HTERT RPE-1 (cell line): Measurements from ENCODE around the gene MTCL1.

Experiments
- in situ Hi-C: fragments of 300-500 bp; cut with MboI; formaldehyde crosslinking; loops from 4 replicates; pipeline ENCODE4 v1.14.3; 2020; ENCODE audit warnings: low sequenced_read_pairs

Gene MTCL1

DNA sequence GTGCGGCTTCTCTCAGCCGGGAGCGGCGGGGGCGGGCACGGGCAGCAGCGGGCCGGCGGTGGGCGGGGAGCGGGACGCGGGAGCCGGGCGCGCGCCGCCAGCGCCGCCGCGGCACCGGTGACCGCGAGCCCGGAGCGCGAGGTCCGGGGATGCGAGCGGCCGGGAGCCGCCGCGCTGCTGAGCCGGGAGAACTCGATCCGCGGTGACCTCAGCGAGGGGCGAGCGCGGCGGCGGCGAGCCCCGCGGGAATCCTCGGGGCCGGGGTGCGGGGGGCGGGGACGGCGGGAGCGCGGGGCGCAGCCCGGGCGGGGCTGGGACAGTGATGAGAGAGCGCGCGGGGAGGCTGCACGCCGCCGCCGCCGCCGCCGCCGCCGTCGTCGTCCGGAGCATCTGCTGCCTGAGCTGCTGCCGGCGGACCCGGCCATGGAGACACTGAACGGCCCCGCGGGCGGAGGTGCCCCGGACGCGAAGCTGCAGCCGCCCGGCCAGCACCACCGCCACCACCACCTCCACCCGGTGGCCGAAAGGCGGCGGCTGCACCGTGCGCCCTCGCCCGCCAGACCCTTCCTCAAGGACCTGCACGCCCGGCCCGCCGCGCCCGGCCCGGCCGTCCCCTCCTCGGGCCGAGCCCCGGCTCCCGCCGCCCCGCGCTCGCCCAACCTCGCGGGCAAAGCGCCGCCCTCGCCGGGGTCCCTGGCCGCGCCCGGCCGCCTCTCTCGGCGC is at the start of gene MTCL1:
Gene MTCL1, plus strand, starts transcription at position 319 of the 723 bp plus-strand sequence. Its CDS starts 105 bp downstream, at position 424.
- in situ Hi-C loops = no loop called here

DNA sequence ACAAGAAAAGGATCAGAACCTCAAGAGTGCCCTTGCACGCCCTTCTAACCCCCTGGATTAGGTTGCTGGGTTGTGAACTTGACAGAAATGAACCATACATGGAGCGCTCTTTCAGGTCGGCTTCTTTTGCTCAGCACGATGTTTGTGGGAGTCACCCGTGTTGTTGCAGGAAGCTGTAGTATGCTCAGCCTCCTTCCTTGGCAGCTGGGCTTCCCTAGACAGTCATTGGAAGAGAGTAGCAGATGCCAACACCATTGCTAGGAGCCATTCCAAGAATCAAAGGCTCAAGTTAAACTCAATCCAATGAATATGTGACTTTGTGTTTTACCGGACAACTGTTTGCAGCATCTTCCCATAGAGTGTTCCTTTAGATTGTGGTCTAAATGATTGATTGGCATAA is 49.1 kb upstream of the MTCL1 start:
- in situ Hi-C loops = no loop called here

DNA sequence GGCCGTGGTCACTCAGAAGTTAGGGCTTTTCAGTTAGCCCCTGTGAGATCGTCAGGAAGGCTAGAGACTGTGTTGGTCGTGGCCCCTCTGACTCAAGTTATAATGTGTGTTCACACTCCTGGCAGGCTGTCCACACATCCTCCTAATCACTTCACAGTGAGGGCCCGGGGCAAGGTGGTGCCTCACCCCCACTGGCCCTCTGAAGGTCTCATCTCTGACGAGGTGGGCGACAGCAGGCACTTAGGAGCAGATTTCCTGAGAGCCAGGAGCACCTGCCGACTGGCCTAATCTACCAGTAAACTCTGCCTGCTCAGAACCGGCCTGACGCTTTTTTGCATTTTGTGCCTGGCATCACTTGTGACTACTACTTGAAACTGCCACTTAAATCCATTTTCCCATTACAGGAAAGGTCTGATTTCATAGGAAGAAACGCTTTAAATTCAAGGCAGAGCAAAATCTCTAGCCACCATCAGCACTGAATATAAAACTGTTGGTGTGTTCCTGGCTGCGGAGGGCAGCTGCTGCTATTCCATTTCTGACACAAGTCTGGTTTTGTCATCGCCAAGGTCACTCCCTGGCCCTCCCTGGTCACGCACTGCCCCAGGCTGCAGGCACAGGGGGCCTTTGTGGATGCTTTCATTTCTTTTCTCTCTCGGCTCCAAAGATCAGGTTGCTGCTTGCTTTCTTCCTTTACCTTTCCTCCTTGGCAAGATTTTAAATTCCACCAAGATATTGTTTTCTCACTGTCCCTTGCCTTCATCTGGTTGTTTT is 48.1 kb upstream of the MTCL1 start:
- in situ Hi-C loops = no loop called here

DNA sequence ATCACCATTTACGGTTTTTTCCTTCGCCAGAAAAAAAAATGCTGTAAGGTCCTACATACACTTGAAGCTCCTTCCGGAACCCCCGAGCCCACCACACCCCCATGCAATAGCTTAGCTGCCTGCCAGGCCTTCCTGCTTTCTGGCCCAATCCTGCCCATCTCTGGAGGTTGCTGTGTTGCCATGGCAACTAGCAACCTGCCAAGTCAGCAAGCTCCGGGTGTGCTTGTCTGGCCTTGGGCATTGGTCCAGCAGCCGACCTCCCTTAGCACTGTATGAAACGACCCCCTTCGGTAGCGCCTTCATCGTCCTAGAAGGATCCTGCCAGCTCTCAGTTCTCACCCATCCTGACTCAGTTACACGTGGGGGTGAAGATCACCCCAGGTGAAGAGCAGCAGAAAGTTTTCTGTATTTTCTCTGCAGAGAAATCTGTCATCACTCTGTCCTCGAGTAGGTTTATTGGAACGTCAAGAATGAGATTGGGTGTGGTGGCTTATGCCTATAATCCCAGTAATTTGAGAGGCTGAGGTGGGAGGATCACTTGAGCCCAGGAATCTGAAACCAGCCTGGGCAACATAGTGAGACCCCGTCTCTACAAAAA is 47.4 kb upstream of the MTCL1 start:
- in situ Hi-C loops = no loop called here

DNA sequence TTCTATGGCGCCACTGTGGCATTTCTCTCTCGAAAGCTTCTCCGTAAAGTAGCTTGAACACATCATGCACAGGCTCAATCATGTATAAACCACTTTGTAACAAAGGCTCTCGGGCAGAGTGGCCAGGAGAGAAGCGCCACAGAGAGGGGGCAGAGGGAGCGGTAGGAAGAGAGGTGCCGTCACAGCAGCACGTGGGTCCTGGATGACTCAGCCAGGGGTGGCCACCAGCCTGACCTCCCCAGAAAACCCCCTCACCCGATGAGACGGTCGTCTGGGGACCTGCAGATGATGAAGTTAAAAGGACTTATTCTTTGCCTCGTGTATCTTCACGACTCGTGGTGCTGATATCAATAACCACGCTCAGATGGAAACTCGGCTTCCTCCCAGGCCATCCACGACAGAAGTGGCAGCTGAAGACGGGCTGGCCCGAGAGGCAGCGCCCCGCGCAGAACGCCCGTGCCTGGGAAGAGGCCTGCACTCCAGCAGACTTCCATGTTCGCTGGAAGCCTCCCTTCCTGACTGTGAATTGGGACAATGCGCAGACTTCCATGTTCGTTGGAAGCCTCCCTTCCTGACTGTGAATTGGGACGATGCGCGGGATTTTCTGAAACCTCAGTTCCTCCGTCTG is 46.4 kb upstream of the MTCL1 start:
- in situ Hi-C loops = no loop called here

DNA sequence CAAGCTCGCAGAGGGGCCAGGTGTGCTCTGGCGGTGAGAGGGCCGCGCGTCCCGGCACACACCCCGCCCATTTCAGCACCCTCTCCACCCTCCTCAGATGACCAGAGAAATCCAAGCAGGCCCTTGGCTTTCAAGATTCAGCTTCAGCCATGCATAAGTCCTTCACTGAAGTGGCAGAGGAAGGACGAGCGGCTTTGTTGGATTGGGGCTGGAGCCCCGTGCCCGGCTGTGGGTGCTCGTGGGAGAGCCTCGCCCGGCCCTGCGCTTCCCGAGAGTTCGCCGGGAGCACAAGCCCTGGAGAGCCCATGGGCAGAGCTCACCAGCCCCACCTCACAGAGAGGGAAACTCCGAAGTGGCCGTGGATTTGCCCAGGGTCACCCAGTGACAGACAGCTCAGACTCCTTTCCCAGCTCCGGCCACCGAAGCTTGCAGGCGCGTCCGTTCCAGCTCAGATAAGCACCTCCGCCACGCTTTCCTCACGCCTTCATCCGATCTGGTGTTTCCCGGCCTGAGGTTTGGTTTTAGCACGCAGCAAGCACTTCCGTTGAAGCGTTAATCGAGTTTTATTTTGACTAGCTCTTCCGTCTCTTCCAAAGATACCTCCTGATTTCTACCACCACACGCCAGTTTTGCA is 45.6 kb upstream of the MTCL1 start:
- in situ Hi-C loops = no loop called here

DNA sequence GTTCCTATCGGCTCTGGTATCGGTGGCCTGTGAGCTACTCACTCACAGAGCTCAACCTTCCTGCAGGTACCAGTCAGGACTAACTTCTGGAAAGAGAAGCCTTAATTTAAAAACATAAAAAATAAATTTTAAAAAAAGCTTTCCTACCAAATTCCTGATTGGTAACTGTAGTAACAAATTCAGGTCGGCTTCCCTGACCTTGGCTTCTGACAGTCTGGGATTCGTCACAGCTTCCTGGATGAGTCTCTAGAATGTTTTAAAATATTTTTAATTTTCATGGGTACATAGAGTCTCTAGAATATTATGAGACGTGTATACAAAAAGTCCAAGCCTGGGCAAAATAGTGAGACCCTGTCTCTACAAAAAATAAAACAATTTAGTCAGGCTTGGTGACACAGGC is 45.0 kb upstream of the MTCL1 start:
- in situ Hi-C loops = no loop called here

DNA sequence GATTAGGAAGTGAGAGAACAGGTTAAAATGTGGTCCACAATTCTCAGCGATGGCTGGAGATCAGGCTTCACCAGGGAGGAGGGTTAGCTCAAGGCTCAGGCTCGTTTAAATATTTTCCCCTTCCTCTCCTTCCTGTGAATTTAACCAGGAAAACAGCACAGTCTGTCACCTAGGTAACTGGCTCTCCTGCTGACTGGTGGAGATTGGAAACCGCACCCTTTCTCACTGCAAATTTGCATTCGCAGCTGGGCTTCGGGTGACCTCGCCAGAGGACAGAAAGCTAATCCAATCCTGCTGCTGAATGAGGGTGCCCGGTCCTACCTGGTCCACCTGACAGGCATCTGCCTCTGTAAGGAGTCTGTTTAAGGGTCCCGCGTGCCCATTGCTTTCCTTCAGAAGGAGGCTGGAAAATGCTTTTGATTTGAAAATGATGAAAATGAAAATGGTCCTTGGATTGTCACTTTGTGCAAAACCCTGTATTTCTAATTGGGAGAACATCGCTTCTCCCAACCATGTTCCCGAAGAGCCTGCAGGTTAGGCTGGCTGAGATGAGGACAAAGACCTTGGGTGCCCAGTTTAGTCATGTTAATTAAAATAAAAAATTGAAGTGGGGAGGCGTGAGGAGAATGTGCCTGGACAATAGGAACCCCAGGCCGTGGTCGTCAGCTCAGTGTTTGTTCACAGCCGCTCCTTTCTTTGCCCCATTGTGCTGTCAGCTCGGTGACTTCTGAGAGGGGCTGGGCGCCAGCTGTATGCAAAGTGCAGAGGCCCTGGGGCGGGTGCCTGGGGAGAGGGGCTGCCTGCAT is 43.4 kb upstream of the MTCL1 start:
- in situ Hi-C loops = no loop called here

DNA sequence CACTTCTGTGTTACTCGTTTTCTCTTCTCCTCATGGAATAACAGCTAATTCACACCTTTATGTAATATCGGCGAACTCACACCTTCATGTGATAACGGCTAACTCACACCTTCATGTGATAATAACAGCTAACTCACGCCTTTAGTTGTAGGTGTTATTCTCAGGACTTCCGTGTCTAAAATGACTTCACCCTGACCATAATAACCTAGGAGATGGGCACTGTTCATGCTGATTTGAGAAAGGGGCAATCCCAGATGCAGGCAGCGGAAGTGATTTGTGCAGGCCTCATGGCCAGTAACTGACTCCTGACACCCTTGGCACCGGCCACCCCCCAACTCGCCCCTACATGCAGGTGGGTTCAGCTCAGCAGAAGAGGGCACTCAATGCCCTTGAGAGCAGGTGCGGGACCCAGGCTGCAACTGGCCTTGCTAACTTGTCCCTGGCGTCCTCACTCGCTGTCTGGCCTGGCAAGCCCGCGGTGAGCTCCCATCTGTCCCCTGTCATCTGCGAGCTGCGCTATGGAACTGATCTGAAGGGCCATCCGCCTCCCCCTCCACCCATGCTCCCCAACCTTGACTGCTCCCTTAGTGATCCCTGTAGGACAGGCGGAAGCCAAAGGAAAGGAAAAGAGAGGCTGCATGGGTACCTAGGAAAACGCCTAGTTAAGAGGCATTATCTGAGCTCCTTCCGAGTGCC is 42.6 kb upstream of the MTCL1 start:
- in situ Hi-C loops = no loop called here

DNA sequence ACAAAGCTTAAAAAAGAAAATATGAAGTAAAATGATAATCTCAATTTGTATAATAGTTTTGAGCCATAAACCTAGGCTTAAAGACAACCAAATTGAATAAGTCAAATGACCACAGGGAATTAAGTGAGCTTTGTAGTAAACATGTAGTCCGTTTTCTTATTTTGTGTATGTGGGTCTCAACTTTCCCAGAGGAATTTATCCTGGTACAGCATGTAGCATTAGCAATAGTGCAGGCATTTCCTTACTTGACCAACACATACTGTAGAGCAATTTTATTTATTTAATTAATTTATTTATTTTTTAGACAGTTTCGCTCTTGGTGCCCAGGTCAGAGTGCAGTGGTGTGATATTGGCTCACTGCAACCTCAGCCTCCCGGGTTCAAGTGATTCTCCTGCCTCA is 37.5 kb upstream of the MTCL1 start:
- in situ Hi-C loops = no loop called here

DNA sequence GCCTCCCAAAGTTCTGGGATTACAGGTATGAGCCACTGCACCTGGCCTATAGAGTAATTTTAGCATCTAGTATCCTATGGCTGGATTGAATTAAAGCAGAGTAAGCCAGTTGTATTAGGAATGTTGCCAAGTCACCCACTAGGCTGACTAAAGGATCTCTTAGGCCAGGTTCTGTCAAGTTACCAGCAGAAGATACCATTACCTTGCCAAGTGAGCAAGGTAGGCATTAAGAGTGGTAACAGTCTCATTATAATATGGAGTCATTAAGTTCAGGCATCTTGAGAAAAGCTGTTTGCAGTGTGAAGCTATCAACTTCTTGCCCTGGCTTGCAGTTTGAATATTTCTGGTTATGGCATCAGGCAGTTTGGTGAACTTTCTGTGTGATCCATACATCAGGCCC is 37.0 kb upstream of the MTCL1 start:
- in situ Hi-C loops = no loop called here

DNA sequence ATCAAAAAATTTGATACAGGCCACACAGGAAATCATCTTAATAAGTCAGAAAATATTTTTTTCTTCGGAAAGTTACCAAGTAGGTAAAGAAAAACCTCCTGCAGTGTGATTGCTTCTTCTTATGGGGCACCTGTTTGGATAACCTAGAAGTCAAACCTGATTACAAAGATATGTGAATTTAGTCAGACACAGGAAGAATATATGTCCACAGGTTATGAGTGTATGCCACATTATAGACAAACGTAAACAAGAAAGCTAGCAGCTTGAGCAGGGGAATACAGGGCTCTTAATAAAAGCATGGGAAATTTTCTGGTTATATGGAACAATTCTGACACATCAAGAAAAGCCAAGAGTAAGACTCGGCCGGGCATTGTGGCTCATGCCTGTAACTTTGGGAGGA is 35.8 kb upstream of the MTCL1 start:
- in situ Hi-C loops = no loop called here

DNA sequence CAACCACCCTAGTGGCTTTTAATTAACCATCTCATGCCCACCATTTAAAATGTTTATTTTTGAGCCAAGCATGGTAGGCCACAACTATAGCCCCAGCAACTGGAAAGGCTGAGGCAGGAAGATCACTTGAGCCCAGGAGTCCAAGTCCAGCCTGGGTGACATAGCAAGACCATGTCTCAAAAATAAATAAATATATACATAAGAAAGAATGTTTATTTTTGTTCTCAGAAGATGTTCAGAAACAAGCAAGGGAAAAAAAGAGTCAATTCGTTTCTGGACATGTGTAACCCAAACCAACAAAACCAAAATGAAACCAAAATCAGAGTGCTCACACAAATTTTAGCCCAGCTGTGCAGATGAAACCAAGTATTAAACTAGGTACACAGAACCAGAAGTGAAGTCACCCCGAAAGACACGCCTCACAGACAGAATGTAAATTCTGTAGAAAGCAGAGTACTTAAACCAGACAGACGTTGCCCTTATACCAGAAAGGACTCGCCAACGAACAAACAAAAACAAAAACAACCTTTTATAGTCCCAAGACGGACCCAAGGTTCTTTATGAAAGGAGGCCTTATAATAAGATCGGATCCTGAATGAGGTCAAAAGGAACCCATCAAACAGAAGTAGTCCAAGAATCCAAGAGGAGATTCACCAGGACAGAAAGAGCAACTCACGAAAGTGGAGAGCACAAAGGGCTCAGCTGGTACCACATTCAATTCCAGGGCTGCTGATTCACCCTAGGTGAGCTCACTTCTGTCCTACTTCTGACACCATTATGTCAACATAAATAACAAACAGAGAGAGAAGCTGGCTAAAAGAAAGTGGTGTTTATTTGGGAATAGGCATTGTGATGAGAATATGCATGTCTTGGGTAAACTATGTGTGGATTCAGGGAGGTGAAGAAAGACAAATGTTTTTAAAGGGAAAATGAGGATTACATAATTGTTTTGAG is 31.8 kb upstream of the MTCL1 start:
- in situ Hi-C loops = no loop called here

DNA sequence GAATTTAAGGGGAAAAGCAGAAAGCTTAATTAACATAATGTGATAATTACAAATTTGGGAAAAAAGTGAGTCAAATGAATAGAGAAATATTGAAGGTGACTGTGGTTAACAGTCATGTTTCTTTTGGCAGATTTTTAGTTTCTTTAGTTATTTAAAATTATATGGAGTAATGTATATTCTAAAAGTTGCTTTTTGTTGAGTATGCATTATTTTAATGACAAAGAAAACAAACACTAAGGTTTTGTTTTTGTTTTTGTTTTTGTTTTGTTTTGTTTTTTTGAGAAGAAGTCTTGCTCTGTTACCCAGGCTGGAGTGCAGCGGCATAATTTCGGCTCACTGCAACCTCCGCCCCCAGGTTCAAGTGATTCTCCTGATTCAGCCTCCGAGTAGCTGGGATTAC is 30.3 kb upstream of the MTCL1 start:
- in situ Hi-C loops = no loop called here

DNA sequence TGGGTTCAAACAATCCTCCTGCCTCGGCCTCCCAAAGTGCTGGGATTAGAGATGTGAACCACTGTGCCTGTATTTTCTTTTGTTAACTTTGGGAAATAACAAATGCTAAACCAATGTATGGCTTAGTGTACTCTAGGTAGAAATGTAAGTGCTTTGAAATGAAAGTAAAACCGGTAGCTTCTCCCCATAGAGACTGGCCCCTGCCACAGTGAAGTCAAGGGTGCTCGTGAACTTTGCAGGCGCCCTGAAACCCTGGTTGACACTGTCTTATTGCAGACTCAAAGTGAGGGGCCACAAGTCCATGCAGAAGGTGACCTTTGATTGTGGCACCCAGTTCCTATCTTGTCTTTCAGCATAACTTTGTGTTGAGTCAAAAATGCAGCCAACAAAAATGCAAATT is 24.2 kb upstream of the MTCL1 start:
- in situ Hi-C loops = no loop called here

DNA sequence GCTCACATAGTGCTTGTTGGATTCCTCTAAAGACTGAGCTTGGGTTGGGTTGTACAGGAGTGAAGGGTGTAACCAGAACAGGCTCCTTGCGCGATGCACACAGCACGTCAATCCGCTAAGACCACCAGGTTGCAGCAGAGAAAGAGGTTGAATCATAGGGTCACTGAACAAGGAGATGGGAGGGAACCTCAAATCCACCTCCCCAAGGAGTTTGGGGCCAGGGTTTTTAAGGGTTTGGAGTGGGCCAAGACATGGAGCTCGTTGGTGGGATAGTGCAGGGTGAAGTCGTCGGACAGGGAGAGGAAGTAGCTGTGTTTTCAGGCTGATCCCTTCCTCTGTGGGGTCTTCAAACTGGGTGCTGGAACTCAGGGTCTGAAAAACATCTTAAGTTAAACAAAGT is 20.8 kb upstream of the MTCL1 start:
- in situ Hi-C loops = no loop called here

DNA sequence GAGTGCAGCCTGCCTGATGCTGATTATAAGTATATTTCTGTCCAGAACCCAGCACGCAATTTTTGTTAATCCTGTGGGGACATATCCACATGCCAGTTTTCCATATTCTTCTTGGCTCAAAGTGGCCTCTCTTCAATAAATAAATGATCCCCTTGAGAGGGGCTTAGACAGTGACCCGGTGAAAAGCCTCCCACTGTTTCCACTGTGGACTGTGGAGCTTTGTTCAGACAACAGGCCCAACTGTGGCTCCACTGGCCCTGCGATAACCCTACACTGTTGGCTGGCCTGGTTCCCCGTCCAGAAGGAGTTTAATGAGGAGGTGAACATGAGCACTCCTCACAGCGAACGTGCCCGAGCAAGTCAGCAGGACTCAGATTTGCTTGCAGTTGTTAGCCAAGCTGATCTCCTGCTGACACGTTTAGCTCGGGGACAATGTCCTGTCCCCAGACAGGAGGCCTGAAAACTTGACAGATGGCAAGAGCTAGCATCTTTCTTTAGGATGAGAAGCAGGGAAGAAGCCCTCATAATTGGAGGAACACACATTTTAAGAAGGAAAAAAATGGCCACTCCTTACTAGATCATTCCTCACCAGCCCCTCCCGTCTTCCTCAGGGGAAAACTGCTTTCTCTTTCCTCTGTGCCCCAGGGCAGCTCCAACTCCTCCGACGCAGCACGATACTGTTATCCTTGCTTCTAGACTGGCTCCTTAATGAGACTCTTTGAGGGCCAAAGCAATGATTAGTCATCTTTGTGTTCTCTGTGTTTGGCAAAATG is 20.0 kb upstream of the MTCL1 start:
- in situ Hi-C loops = no loop called here

DNA sequence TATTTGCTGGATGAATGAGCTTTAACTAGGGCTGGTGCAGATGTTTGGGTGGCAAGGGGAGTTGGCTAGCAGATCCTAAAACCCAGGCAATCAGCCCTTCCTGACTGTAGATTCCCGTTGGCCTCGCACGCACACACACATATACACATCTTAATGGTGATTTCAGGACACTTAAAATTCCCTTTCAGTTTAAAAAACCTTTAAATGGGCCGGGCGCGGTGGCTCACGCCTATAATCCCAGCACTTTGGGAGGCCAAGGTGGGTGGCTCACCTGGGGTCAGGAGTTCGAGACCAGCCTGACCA is 19.5 kb upstream of the MTCL1 start:
- in situ Hi-C loops = no loop called here
